Lower lobe of right lung (tissue), 2 donors: Measurements from ENCODE around the gene PHF1. TPM values are rescaled to one million over a fixed set of nuclear protein-coding genes. Genes with fewer than 3 reads are reported as not detected.
A peak's percentile ranks its signal among the peaks of the same experiment; 100 is the strongest.

Experiments
- ATAC-seq, 2 donors: fragments of 200-7000 bp; cut with Tn5 transposase; one replicate each; pipeline ENCODE4 v1.9.1; 2020 to 2022; ENCODE audit warnings: mild to moderate bottlenecking in 2 of 2, moderate library complexity in 2 of 2
- DNase-seq: peaks from one replicate; pipeline ENCODE4 v3.0.0-alpha.2; 2020
- H3K27ac ChIP-seq: fragments of 200-600 bp; one replicate; pipeline ENCODE4 v1.8.0; 2022
- H3K27me3 ChIP-seq: fragments of 200-600 bp; one replicate; pipeline ENCODE4 v1.8.0; 2022; ENCODE audit warnings: low read depth
- H3K36me3 ChIP-seq: fragments of 200-600 bp; one replicate; pipeline ENCODE4 v1.8.0; 2022; ENCODE audit warnings: mild to moderate bottlenecking
- H3K4me1 ChIP-seq: fragments of 200-600 bp; one replicate; pipeline ENCODE4 v1.8.0; 2022
- H3K4me3 ChIP-seq: fragments of 200-600 bp; one replicate; pipeline ENCODE4 v1.8.0; 2022; ENCODE audit warnings: mild to moderate bottlenecking
- H3K9me3 ChIP-seq: fragments of 200-600 bp; one replicate; pipeline ENCODE4 v1.8.0; 2022
- intact Hi-C: fragments of 100-400 bp; cut with DNase I; formaldehyde crosslinking; loops from one replicate; pipeline ENCODE4 v1.11.0; 2022
- total RNA-seq: library from RNA; stranded (reverse); fragmentation: NEBNext Ultra II Directional; extraction: Animal tissue kit (Norgen Biotek cat#: 25700); gene quantifications from one replicate; pipeline ENCODE4 v1.2.1, GENCODE V29; 2021
- TF ChIP-seq, protein P1 (sequence below): fragments of 200-600 bp; IDR thresholded peaks from one replicate; pipeline ENCODE4 v1.8.0; 2022; ENCODE audit warnings: antibody characterized with exemption, mild to moderate bottlenecking
- donor health status: DM: no; HTN: yes; CAD: no; lungs with severe emphysema.

The PHF1 gene
- total RNA-seq, 1 donor from 2014 or later = 69.7 TPM

DNA sequence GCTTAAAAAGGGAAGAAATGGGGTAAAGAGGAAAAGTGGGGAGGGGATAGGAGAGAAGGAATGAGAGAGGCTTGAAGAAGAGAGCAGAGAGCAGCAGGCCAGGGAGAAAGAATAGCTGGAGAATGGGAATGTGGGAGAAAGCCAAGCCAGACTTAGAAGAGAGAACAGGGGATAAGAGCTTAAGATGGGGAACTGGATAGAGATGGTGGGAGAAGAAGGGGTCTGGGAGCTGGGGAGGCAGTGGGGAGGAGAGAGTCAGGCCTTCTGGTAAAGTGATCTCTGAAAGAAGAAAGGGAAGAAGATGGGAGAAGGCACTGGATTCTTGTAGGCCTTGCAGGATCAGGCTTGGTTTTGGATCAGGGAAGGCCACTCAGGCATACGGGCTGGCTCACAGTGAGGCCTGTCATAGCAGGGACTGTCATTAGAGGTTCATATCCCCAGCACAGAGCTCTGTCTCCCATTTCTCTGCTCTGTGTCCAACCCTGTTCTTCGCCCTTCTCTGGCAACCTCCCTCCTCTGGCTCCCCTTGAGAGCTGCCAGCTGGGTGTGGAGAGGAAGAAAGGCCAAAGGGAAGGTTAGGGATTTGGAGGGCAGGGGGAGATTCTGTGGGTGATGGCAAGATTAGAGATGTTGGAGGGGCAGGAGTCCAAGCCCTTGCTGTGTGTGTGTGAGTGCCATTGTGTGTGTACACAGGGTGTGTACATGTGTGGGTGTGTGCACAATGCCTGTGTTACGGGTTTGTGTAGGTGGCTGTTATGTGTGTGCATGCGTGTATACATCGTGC lies 18.3 kb downstream of the PHF1 start:
- TF ChIP-seq, protein P1, sequence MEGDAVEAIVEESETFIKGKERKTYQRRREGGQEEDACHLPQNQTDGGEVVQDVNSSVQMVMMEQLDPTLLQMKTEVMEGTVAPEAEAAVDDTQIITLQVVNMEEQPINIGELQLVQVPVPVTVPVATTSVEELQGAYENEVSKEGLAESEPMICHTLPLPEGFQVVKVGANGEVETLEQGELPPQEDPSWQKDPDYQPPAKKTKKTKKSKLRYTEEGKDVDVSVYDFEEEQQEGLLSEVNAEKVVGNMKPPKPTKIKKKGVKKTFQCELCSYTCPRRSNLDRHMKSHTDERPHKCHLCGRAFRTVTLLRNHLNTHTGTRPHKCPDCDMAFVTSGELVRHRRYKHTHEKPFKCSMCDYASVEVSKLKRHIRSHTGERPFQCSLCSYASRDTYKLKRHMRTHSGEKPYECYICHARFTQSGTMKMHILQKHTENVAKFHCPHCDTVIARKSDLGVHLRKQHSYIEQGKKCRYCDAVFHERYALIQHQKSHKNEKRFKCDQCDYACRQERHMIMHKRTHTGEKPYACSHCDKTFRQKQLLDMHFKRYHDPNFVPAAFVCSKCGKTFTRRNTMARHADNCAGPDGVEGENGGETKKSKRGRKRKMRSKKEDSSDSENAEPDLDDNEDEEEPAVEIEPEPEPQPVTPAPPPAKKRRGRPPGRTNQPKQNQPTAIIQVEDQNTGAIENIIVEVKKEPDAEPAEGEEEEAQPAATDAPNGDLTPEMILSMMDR = no peak
- intact Hi-C loops = no loop called here
- Histone ChIP-seq H3K9me3 (no peaks in the 10 kb centered on the region), H3K36me3 (no peaks in the 10 kb centered on the region), H3K27ac (peak overlapping the region; percentile 65), H3K4me3 (no peak overlapping the region), H3K4me1 (peaks cover 59% of the 10 kb centered on the region), H3K27me3 (no peaks in the 10 kb centered on the region)
- ATAC-seq = no peak
- DNase-seq = no peak

DNA sequence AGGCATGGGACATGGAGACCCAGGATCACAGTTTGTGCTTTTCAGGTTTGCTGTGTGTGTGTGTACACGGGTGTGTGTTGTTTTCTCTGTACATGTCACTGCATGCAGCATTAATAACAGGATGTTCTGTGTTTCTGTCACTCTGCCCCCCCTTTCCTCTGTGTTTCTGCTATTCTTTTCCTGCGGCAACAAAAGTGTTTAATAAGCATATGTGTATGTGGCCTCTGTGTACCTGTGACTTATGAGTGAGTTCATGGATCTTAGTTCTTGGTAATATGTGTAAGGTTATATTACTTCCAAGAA lies 18.9 kb downstream of the PHF1 start:
- Histone ChIP-seq H3K36me3 (no peaks in the 10 kb centered on the region), H3K9me3 (no peaks in the 10 kb centered on the region), H3K4me3 (no peak overlapping the region), H3K4me1 (peaks cover 54% of the 10 kb centered on the region), H3K27me3 (no peaks in the 10 kb centered on the region), H3K27ac (peak overlapping the region; percentile 65)
- intact Hi-C loops = no loop called here
- no peak for DNase-seq
- TF ChIP-seq, protein P1 = no peak
- no peak for ATAC-seq

DNA sequence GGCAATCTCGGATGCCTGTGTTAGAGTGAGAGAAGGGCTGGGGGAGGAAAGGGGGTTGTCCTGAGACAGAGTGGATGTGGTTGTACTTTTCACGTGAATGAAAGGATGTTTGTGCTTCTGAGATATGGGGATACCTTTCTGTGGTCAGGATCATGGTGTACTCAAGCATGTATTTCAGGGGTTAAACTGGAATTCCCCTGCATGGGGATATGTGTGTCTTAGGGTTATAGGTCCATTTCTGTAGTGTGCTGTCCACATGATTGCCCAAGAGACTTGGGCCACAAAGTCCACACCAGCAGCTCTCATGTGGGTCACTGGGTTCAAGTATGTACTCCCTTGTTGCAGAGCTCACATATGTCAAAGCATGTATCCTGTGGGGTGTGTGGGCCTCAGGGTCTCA lies 19.5 kb downstream of the PHF1 start:
- TF ChIP-seq, protein P1 = no peak
- intact Hi-C loops = no loop called here
- Histone ChIP-seq H3K4me1 (peaks cover 50% of the 10 kb centered on the region), H3K36me3 (peaks cover 4% of the 10 kb centered on the region), H3K27me3 (no peaks in the 10 kb centered on the region), H3K27ac (no peak overlapping the region), H3K4me3 (no peak overlapping the region), H3K9me3 (no peaks in the 10 kb centered on the region)
- ATAC-seq = no peak
- DNase-seq = no peak

DNA sequence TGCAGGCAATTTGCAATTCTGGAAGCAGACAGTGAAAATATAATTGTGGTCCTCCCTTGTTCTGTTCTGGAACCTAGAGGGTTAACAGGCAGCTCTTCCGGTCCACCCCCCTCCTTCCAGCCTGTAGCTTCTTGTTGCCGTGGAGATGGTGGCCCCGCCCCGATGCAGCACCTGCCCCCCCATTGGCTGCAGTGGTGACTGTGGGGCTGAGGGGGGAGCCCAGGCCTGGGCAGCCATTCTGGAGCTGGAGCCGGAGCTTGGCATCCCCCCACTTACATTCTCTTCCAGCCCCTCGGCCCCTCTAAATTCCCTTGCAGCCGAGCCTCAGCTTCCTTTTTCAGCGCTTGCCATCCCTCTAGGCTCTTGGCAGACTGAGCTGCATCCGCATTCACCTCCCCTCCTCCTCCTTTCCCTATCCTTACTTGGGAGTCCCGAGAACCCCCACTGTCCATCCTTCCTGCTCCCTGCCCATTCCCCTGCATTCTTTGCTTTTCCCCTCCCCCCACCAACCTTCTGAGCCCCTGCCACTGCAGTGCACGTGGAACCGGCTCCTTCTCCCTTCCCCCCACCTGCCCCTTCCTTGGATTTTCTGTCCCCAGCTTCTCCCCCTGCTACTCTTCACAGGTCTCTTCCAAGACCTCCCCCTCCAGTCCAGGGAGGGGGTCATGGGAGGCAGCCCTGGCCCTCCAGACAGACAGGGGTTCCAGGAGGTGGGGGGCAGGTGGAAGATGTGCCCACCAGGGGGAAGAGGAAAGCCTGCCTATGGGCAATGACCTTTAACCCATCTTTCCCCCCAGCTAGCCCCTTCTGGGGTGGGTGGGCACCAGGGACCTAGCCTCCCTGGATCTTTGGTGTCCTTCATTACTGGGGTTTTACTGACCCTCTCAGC lies 20.4 kb downstream of the PHF1 start:
- TF ChIP-seq, protein P1 = no peak
- intact Hi-C loops = no loop called here
- ATAC-seq = peak; percentile 8 to 36

DNA sequence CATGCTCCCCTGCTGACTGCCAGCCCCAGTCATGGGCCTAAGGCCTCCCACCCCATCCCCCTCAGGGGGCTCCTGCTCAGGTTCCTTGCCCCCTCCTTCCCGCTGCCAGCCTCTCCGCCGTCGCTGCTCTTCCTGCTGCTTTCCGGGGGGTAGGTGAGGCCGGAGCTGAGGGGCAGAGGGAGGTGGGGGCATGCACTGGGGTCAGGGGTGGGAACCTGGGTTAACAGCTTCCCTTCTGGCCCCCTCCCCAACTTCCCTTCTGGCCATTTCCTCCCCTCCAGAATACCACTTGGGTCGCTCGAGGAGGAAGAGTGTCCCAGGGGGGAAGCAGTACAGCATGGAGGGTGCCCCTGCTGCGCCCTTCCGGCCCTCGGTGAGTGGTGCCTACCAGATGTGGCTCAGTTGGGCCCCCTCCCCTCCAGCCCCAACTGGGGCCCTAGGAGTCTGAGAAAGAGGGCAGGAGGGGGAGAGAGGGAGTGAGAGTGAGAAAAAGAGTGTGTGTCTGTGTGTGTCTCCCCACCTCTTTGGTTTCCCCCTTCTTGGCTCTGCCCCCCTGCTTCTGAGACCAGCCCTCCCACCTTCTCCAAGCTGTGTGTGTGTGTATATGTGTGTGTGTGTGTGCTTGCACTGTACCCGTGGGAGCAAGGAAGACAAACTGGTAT lies 21.2 kb downstream of the PHF1 start:
- no peak overlapping the region for H3K4me3 ChIP-seq
- intact Hi-C loops = no loop called here

More for the DNA sequence above, 20.4 kb downstream of the PHF1 start:
- H3K36me3 ChIP-seq = peaks cover 13% of the 10 kb centered on the region
- peaks cover 50% of the 10 kb centered on the region for H3K4me1 ChIP-seq
- peak; percentile 71 for DNase-seq
- no peaks in the 10 kb centered on the region for H3K9me3 ChIP-seq
- H3K4me3 ChIP-seq = peak overlapping the region; percentile 10
- no peaks in the 10 kb centered on the region for H3K27me3 ChIP-seq
- H3K27ac ChIP-seq = no peak overlapping the region

More for the DNA sequence above, 21.2 kb downstream of the PHF1 start:
- peak; percentile 39 for DNase-seq
- TF ChIP-seq, protein P1 = no peak
- no peaks in the 10 kb centered on the region for H3K27me3 ChIP-seq
- no peak for ATAC-seq
- no peak overlapping the region for H3K27ac ChIP-seq
- H3K4me1 ChIP-seq = peaks cover 44% of the 10 kb centered on the region
- H3K9me3 ChIP-seq = no peaks in the 10 kb centered on the region
- peaks cover 21% of the 10 kb centered on the region for H3K36me3 ChIP-seq
